Activated naive CD8-positive, alpha-beta T cell treated with anti-CD3 and anti-CD28 coated beads for 36 hours (primary cell): ENCODE results near the gene TMEM54. TPM values are rescaled to one million over a fixed set of nuclear protein-coding genes. Genes with fewer than 3 reads are reported as not detected.

Experiments
- DNase-seq: peaks from one replicate; pipeline ENCODE4 v3.0.0; 2021
- H3K27ac Mint-ChIP-seq: one replicate; pipeline ENCODE4 v1.8.0; 2022; ENCODE audit warnings: mild to moderate bottlenecking, moderate library complexity, mixed read lengths
- H3K27me3 Mint-ChIP-seq: one replicate; pipeline ENCODE4 v1.8.0; 2022; ENCODE audit warnings: mild to moderate bottlenecking, mixed read lengths
- H3K36me3 Mint-ChIP-seq: one replicate; pipeline ENCODE4 v1.8.0; 2021; ENCODE audit warnings: mild to moderate bottlenecking, mixed read lengths
- H3K4me1 Mint-ChIP-seq: one replicate; pipeline ENCODE4 v1.8.0; 2021; ENCODE audit warnings: mixed read lengths
- H3K4me3 Mint-ChIP-seq: one replicate; pipeline ENCODE4 v1.8.0; 2022; ENCODE audit warnings: mild to moderate bottlenecking, moderate library complexity, mixed read lengths
- H3K9me3 Mint-ChIP-seq: one replicate; pipeline ENCODE4 v1.8.0; 2022; ENCODE audit warnings: mixed read lengths
- total RNA-seq, 2 experiments: library from RNA; stranded (reverse); gene quantifications; one replicate each; pipeline ENCODE4 v1.2.3, GENCODE V29; 2021

The TMEM54 gene, protein sequence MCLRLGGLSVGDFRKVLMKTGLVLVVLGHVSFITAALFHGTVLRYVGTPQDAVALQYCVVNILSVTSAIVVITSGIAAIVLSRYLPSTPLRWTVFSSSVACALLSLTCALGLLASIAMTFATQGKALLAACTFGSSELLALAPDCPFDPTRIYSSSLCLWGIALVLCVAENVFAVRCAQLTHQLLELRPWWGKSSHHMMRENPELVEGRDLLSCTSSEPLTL
- 1 to 10 TPM; 1.2 to 1.4 TPM for total RNA-seq

DNA sequence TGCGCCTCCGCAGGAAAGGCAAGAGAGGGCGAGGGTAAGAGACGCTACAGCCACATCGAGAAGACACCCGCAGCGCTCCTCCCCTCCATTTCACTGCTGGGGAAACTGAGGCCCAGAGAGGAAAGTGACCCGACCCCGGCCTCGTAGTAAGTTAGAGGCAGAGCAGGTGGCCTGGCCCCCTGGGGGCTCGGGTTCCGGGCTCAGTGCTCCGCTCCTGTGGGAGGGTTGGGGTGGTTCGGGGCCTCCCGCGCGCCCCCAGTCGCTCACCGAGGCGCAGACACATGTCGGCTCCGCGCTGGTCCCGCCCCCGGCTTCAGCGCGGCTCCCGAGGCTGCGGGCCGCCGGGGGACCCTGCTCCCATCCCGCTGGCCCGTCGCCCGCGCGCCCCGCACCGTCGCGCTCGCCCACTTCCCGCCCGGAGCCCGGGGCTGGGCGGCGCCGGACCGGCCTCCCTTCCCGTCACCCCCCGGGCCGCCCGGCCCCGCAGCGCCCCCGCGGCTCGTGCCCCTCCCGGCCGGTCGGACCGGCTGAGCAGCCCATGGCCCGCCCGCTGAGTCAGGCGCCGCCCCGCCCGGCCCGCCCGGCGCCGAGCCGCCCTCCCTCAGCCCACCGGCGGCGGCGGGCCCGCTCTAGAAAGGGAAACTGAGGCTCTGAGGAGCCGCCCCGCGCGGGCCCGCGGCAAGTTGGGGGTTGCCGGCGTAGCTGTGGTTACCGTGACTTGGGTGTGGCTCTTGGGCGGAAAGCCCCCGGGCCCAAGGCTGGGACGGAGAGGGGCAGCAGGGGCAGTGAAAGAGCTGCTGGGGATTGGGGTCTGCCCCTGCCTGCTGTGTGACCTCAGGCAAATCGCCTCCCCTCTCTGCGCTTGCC is at the start of gene TMEM54:
Gene TMEM54 (minus strand): TSS at position 434 of the 867 bp plus-strand sequence. CDS start 151 bp downstream, at position 283.
- no peaks in the 10 kb centered on the region for H3K36me3 Mint-ChIP-seq

DNA sequence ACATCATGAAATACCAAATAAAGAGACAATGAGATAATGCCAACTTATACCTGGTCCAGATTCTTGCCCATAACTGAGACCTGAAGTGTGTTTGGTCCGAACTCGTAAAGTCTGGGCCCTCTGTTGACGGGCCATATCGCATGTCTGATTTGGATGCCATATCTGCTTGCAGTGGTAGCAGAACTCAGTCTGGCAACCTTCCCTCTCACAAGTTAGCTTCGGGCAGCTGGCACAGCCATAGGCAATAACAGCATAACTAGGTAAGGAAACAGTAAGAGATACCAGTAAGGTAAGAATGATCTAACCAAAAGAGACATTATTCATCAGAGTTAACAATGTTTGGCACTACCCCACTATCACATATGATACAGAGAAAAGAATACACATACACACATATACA is 48.3 kb upstream of the TMEM54 start:
- Mint-ChIP-seq H3K4me3 (no peak overlapping the region), H3K36me3 (peaks cover 12% of the 10 kb centered on the region), H3K9me3 (no peaks in the 10 kb centered on the region), H3K4me1 (peaks cover 10% of the 10 kb centered on the region), H3K27me3 (no peaks in the 10 kb centered on the region), H3K27ac (no peak overlapping the region)
- DNase-seq: no peak

More for the DNA sequence above, at the start of gene TMEM54:
- Mint-ChIP-seq H3K4me3 (peak within 1 kb of the TSS; percentile 73), H3K4me1 (peaks cover 2% of the 10 kb centered on the region), H3K27me3 (peaks cover 35% of the 10 kb centered on the region), H3K27ac (no peak within 1 kb of the TSS), H3K9me3 (no peaks in the 10 kb centered on the region)
- peak; percentile 41 for DNase-seq

DNA sequence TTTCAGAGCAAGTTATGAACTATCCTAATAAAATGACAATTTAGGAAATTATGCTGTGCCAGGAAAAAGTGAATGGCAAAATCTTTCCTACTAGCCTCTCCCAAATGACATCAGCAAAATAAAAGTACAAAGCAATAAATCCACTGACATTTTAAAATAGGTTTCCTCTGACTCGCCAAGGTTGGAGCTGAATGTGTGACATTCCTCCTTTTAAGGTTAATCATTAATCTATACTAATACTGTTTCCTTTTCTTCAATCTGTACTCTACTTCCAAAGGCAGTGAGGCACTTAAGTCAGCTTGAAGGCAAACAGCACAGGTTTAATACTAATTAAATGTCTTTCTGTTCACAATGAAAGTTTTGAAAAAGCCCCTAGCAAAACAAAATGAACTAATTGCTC is 47.7 kb upstream of the TMEM54 start:
- Mint-ChIP-seq H3K27ac (no peak overlapping the region), H3K4me1 (peaks cover 10% of the 10 kb centered on the region), H3K9me3 (no peaks in the 10 kb centered on the region), H3K4me3 (no peak overlapping the region), H3K36me3 (peaks cover 17% of the 10 kb centered on the region), H3K27me3 (no peaks in the 10 kb centered on the region)
- no peak for DNase-seq

DNA sequence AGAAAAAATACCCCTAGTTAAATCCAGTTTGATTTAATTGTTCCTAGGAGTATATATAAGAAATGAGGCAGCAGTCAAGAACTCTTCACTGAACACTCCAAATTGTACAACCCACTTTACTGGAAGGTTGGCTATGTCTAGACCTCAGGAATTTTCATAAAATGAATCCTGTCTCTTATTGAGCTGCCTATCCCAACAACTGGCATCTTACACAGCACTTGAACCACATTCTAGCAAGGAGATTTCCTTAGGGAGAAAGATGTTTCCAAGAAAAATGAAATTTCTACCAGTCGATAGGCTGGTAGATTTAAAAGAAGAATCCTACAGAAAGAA is 47.2 kb upstream of the TMEM54 start:
- no peak overlapping the region for H3K4me3 Mint-ChIP-seq
- H3K9me3 Mint-ChIP-seq: no peaks in the 10 kb centered on the region
- peaks cover 23% of the 10 kb centered on the region for H3K36me3 Mint-ChIP-seq
- peaks cover 7% of the 10 kb centered on the region for H3K4me1 Mint-ChIP-seq
- DNase-seq: no peak
- no peak overlapping the region for H3K27ac Mint-ChIP-seq
- no peaks in the 10 kb centered on the region for H3K27me3 Mint-ChIP-seq

DNA sequence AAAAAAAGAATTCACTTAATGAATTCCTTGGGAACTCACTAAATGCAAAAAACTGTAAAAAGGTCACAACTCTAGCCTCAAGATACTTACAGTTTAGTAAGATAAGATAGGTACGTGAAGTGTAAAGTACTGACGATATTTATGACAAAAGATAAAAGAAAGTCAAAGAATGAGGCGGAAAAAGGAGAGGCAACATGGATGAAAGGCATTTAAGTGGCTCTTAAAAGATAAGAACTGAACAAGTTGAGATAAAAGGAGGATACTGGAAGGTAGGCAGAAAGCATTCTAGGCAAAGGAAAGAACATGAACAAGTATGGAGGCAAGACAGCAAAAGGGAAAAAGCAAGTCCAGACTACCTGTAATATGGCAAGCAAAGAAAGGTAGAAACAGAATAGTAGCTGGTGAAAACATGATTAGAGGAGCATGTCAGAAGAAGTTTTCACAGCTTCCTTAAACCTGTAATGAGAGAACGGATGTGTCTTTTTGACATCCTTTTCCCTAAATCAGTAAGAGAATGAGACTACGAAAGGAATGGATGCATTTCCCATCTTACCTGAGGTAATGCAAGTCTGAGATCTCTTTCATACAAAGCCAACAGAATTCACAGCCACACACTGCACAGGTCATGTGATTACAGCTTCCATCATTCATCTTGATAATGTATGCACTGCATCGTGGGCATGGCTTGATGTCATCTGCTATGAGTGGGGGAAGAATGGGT is 46.6 kb upstream of the TMEM54 start:
- Mint-ChIP-seq H3K4me3 (no peak overlapping the region), H3K4me1 (peaks cover 7% of the 10 kb centered on the region), H3K27me3 (no peaks in the 10 kb centered on the region), H3K27ac (no peak overlapping the region), H3K36me3 (peaks cover 25% of the 10 kb centered on the region), H3K9me3 (no peaks in the 10 kb centered on the region)
- DNase-seq: no peak

DNA sequence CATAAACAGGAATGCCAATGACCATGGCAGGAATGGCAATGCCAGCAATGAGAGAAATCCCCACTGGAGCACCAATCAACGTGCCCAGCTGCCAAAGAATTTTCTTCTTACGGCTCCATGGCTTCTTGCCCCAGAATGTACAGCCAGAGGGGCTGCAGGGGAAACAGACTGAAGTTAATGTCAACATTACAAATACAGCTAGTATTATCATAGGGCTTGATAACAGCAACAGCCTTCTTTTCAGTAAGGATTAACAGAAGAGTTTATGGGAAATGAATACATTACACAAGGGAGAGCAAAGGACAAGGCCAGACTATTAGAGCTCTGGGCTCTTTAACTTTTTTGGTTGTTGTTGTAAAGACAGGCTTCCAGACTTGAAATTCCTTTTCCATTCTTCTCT is 45.2 kb upstream of the TMEM54 start:
- Mint-ChIP-seq H3K27me3 (no peaks in the 10 kb centered on the region), H3K4me1 (peaks cover 7% of the 10 kb centered on the region), H3K4me3 (no peak overlapping the region), H3K9me3 (no peaks in the 10 kb centered on the region), H3K36me3 (peaks cover 25% of the 10 kb centered on the region), H3K27ac (no peak overlapping the region)
- DNase-seq: no peak

DNA sequence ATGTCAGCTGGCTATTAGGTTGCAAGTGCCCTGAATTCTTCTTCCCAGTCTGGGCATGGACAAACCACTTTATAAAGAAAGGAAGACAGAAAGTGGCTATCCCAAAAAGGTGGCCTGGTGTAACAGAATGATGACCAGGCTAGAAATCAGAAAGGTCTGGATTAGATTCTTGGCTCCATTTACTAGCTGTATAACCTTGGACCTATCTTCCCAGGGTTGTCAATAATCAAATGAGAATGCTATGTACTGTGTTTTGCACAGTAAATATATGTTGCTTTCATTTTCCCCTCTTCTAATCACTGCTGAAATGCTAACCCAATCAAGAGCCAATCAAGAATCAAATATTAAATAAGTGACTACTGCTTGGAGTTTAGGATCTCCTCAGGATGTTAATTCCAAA is 43.0 kb upstream of the TMEM54 start:
- Mint-ChIP-seq H3K27ac (no peak overlapping the region), H3K36me3 (peaks cover 25% of the 10 kb centered on the region), H3K9me3 (no peaks in the 10 kb centered on the region), H3K4me1 (peaks cover 16% of the 10 kb centered on the region), H3K4me3 (no peak overlapping the region), H3K27me3 (no peaks in the 10 kb centered on the region)
- no peak for DNase-seq

DNA sequence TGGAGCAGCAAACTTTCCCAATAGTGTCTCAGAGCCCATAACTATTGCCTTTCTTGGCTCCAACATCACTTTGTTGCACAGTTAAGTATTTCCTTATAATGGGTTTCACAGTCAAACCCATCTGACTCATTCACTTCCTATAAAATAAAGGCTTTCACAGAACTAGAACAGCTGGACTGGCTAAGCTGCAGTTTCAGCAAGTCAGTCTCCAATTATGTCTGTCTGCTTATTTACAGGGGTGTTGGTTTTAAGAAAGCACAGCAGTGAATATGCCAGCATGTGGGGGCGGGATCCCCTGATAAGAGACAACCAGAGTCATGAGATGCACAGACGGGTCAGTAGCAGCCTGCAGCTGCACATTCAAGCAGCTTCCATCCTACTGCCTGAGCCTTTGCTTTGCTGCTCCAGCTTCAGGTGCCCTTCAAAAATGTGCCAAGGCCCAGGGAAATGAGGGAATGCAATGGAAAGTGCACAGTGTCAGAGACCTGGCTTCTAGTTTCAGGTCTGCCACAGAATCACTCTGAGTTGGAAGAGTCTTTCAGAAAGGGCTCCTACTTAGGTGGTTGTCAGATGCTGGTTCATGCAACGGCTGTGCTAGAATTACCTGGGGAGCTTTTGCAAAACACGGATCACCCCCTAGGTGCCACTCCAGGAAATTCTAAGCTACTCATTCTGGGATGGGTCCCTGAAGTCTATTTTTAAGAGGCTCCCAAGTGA is 38.6 kb upstream of the TMEM54 start:
- H3K36me3 Mint-ChIP-seq: peaks cover 16% of the 10 kb centered on the region
- H3K4me1 Mint-ChIP-seq: peaks cover 11% of the 10 kb centered on the region
- H3K4me3 Mint-ChIP-seq: no peak overlapping the region
- peak overlapping the region; percentile 79 for H3K27ac Mint-ChIP-seq
- H3K27me3 Mint-ChIP-seq: no peaks in the 10 kb centered on the region
- DNase-seq: peak; percentile 26
- no peaks in the 10 kb centered on the region for H3K9me3 Mint-ChIP-seq

DNA sequence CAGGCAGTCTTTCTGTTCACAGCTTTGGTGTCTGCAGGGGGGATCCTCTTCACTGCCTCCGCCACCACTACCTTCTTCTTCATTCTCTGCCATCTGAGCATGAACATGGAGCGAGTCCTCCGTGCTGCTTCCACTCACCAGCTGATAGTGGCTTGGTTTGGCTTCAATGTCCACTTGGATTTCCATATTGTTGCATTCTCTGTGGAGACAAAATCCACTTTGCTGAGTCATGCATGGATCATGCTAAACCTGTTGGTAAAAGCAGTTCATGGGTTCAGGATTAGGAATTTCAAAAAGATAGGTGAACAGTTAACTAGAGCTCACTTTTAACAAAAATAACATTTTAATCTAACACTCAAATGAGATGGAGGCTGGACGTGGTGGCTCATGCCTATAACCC is 35.9 kb upstream of the TMEM54 start:
- Mint-ChIP-seq H3K36me3 (no peaks in the 10 kb centered on the region), H3K9me3 (no peaks in the 10 kb centered on the region), H3K4me3 (no peak overlapping the region), H3K27ac (peak overlapping the region; percentile 21), H3K4me1 (peaks cover 11% of the 10 kb centered on the region), H3K27me3 (no peaks in the 10 kb centered on the region)
- no peak for DNase-seq

DNA sequence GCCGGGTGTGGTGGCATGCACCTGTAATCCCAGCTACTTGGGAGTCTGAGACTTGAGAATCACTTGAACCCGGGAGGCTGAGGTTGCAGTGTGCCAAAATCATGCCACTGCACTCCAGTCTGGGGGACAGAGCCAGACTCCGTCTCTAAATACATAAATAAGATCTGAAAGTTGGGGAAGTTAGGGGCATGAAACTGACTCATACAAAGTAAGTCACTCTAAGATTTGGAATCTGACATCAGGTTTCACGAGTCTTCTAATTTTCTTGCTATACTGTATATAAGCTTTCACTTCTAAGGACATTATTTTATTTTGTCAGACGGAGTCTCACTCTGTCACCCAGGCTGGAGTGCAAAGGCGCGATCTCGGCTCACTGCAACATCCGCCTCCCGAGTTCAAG is 33.3 kb upstream of the TMEM54 start:
- H3K9me3 Mint-ChIP-seq: no peaks in the 10 kb centered on the region
- no peak overlapping the region for H3K27ac Mint-ChIP-seq
- peaks cover 4% of the 10 kb centered on the region for H3K4me1 Mint-ChIP-seq
- H3K27me3 Mint-ChIP-seq: no peaks in the 10 kb centered on the region
- DNase-seq: no peak
- no peaks in the 10 kb centered on the region for H3K36me3 Mint-ChIP-seq
- no peak overlapping the region for H3K4me3 Mint-ChIP-seq

DNA sequence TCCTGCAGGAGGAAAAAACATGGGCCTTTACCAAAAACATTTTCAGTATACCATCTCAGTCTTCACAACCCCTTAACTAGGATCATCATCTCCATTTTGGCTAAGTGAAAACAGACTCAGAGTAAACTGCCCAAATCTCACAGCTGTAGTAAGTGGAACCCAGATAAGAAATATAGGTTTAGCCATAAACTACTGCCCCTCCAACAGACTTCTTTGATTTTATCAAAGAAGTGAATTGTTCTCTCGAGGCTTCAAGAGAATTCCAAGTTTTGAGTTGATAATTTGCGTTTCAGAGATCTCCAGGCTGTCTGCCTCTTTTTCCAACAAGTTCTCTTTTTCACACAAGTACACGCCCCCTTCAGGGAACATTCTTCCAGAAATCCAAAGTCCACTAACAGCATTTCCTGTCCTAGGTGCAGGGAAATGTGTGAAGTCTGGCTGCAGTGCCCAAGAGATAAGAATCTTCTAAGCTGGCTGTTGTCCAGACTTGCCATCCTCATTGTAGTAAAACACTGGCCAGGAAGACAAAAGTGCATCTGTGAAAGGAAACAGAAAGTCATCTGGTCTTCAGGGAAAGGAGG is 32.6 kb upstream of the TMEM54 start:
- no peaks in the 10 kb centered on the region for H3K27me3 Mint-ChIP-seq
- peaks cover 2% of the 10 kb centered on the region for H3K4me1 Mint-ChIP-seq
- H3K36me3 Mint-ChIP-seq: no peaks in the 10 kb centered on the region
- H3K9me3 Mint-ChIP-seq: no peaks in the 10 kb centered on the region
- H3K4me3 Mint-ChIP-seq: no peak overlapping the region
- no peak overlapping the region for H3K27ac Mint-ChIP-seq
- DNase-seq: no peak

DNA sequence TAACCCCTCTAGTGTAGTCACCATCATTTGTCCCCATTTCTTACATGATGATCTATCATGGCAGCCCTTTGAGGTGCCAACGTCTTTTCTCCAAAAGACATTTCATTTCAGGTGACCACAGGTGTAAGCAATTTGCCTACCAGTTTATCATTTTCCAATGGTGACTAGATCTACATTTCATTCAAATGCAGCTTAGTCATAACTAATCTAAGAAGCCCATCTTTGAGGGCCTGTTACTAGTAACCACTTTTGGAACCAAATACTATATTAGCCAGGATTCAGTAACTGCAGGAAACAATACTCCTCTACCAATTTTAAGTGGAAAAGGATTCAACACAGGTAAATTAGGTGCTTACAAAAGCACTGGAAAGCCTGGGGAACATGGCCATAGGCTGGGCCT is 30.6 kb upstream of the TMEM54 start:
- Mint-ChIP-seq H3K4me3 (no peak overlapping the region), H3K27ac (no peak overlapping the region), H3K36me3 (no peaks in the 10 kb centered on the region), H3K9me3 (no peaks in the 10 kb centered on the region), H3K4me1 (peaks cover 2% of the 10 kb centered on the region), H3K27me3 (peaks cover 9% of the 10 kb centered on the region)
- no peak for DNase-seq

DNA sequence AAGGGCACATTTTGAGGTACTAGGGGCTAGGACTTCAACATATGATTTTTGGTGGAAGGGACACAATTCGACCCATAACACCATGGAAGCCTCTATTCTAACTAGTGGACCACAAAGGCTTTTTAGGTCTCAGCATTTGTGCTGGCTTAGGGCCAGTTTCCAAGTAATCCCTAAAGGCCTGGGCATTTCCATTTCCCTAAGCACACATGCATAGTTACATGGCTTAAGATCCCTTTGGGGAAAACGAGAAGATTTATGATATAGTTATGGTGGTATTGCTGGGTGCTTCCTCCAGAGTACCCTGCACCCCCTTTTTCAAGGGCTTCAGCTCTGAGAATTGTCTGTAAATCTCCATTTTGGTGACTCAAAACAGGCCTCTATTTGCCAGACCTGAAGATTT is 28.2 kb upstream of the TMEM54 start:
- Mint-ChIP-seq H3K36me3 (no peaks in the 10 kb centered on the region), H3K4me3 (no peak overlapping the region), H3K4me1 (peaks cover 14% of the 10 kb centered on the region), H3K9me3 (no peaks in the 10 kb centered on the region), H3K27me3 (peaks cover 33% of the 10 kb centered on the region), H3K27ac (no peak overlapping the region)
- DNase-seq: no peak

DNA sequence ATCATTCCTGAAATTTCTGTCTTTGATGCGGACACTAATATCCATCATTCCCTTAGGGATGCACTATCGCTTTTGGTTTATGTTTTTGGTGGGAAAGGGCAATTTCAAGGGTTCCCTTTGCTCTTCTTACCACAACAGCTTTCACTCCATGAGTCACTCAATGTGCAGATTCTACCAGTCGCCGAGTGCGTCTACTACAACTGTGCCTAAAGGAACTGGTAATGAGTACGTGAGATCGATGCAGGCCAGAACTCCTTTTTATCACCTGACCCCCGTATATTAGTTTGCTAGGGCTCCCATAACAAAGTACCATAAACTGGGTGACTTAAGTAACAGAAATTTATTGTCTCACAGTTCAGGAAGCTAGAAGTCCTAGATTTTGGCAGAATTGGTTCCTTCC is 27.5 kb upstream of the TMEM54 start:
- Mint-ChIP-seq H3K9me3 (no peaks in the 10 kb centered on the region), H3K4me3 (no peak overlapping the region), H3K27ac (no peak overlapping the region), H3K27me3 (peaks cover 39% of the 10 kb centered on the region), H3K4me1 (peaks cover 16% of the 10 kb centered on the region), H3K36me3 (no peaks in the 10 kb centered on the region)
- no peak for DNase-seq

DNA sequence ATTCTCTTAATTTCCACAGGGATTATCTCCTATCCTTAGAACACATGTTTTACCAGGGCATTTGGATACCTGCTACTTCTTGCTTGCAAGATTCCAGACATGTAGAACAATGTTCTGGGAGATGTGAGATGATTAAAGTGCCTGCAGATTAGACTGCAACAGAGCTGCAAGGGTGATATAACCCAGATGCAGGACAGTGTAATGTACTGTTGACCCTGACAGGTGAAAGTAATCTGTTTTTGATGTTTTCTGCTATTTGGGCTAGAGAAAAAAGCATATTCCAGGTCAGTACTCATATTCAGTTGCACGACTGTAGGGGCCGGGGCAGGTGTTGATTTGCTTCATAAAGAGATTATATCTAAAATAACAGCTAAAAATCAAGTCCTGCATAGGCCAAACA is 27.1 kb upstream of the TMEM54 start:
- Mint-ChIP-seq H3K9me3 (no peaks in the 10 kb centered on the region), H3K36me3 (no peaks in the 10 kb centered on the region), H3K4me1 (peaks cover 14% of the 10 kb centered on the region), H3K27ac (no peak overlapping the region), H3K4me3 (no peak overlapping the region), H3K27me3 (peaks cover 44% of the 10 kb centered on the region)
- DNase-seq: no peak
